ENCODE data around the gene ADRA2C.

The ADRA2C gene

DNA sequence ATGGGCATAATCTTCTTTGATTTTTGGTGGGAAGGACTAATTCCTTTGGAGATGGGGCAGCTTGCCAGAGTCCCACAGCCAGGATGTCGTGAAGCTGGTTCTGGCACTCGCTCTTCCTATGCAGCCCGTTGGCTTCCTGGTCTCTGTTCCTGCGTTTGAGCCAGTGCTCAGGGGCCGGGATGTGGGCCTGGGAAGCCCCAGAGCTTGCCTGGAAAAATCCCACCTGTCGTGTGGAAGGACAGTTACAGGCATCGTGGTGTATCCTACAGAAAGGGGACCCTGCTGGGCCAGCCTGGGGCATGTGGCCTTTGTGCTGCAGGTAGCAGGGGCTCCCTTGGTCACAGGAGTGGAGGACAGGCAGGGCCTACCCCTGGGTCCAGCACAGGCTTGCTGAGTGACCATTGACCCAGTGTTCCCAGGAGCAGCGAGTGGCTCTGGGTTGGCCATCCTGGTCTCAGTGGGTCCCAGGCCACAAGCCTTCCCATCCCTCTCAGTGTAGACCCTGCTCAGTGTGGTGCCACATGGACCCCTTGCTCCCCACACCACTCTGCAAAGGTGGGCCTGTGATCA is 50.2 kb downstream of the ADRA2C start:
- no peak for FAIRE-seq

DNA sequence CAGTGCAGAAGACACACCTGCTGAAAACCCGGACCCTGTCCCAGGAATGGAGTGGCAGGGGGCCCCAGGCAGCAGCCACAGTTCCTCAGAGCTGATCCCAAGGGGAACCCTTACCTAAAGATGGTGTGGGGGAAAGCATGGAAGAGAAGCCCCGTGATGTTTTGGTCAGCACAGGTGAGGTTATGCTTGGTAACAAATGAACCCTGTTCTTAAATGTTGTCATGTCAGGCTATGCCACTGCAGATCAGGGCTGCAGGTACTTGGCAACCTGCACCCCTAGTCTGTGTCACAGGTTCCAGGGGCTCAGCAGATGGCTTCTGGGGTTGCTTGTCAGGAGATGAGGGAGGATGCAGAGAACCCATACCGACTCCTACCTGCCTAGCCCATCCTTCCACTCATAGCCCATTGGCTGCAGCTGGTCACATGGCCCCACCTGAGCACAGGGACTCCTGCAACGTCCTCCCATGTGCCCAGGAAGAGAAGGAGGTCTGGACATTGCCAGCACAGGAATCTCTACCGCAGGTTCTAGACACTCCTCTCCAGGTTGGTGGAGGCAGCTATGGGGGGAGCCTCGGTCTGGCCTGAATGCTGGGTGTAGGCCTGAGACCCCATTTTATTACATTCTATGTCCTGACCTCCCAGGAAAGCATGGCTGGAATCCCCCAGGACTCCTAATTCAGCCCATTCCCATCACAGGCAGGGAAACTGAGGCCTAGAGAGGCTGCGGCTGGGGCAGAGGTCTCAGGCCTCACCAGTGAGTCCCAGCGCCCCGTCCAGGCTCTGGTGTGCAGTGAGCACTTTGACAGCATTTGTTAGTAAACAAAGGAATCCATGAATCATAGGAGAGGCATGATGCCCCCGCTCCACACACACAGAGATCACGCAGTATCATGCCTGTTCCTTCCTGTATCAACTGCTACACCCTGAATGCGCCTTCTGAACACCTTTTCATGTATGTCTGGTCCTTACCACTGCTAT is 51.1 kb downstream of the ADRA2C start:
- FAIRE-seq, result no peak
